HL-60 (cell line): ENCODE results near the gene NFAT5.

Experiments used
- CTCF ChIP-seq: IDR thresholded peaks from one replicate; pipeline ENCODE4 v1.5.1; 2011; ENCODE audit warnings: low read length, control low read depth, inconsistent platforms; ENCODE audit not compliant: insufficient read depth
- GABPA ChIP-seq: IDR thresholded peaks from 2 replicates; pipeline ENCODE4 v1.6.1; 2012; ENCODE audit warnings: low read depth
- POLR2AphosphoS5 ChIP-seq: IDR thresholded peaks from 2 replicates; pipeline ENCODE4 v1.6.1; 2012; ENCODE audit warnings: low read depth
- SPI1 ChIP-seq: IDR thresholded peaks from 2 replicates; pipeline ENCODE4 v1.6.1; 2012; ENCODE audit warnings: low read depth, mild to moderate bottlenecking, borderline replicate concordance
- TF ChIP-seq, protein P1 (sequence below): IDR thresholded peaks from 2 replicates; pipeline ENCODE4 v1.6.1; 2012; ENCODE audit warnings: low read depth; ENCODE audit not compliant: insufficient replicate concordance

GRCh38 chr16:69706256-69706974 lies 140.6 kb downstream of the NFAT5 start:
- TF ChIP-seq CTCF (no peak), POLR2AphosphoS5 (no peak), SPI1 (no peak), GABPA (no peak)
- TF ChIP-seq, protein P1, sequence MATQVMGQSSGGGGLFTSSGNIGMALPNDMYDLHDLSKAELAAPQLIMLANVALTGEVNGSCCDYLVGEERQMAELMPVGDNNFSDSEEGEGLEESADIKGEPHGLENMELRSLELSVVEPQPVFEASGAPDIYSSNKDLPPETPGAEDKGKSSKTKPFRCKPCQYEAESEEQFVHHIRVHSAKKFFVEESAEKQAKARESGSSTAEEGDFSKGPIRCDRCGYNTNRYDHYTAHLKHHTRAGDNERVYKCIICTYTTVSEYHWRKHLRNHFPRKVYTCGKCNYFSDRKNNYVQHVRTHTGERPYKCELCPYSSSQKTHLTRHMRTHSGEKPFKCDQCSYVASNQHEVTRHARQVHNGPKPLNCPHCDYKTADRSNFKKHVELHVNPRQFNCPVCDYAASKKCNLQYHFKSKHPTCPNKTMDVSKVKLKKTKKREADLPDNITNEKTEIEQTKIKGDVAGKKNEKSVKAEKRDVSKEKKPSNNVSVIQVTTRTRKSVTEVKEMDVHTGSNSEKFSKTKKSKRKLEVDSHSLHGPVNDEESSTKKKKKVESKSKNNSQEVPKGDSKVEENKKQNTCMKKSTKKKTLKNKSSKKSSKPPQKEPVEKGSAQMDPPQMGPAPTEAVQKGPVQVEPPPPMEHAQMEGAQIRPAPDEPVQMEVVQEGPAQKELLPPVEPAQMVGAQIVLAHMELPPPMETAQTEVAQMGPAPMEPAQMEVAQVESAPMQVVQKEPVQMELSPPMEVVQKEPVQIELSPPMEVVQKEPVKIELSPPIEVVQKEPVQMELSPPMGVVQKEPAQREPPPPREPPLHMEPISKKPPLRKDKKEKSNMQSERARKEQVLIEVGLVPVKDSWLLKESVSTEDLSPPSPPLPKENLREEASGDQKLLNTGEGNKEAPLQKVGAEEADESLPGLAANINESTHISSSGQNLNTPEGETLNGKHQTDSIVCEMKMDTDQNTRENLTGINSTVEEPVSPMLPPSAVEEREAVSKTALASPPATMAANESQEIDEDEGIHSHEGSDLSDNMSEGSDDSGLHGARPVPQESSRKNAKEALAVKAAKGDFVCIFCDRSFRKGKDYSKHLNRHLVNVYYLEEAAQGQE = no peak
